SJSA1 (cell line): ENCODE measurements around the gene NEMP1. TPM values are rescaled to one million over a fixed set of nuclear protein-coding genes. Genes with fewer than 3 reads are reported as not detected.
"Not testable (repeated sequence)": the region's sequence is repeated elsewhere in the genome, so short reads cannot be mapped to it uniquely, and the experiment has no call there.

Experiments
- DNase-seq, 2 experiments: peaks; one replicate each; pipeline ENCODE4 v3.0.0-alpha.2; 2015 to 2020; ENCODE audit warnings: low spot score in 2 of 2, low read depth in 1 of 2
- H3K27ac ChIP-seq: fragments of 250-450 bp; sonication (Bioruptor Pico); 2 replicates; pipeline ENCODE4 v1.5.1; 2020; ENCODE audit warnings: mild to moderate bottlenecking, moderate library complexity
- H3K27me3 ChIP-seq: fragments of 250-450 bp; sonication (Bioruptor Pico); replicated peaks from 2 replicates; pipeline ENCODE4 v1.5.1; 2020; ENCODE audit warnings: mild to moderate bottlenecking, moderate library complexity
- H3K36me3 ChIP-seq: fragments of 250-450 bp; sonication (Bioruptor Pico); 2 replicates; pipeline ENCODE4 v1.5.1; 2020; ENCODE audit warnings: mild to moderate bottlenecking
- H3K4me1 ChIP-seq: fragments of 250-450 bp; sonication (Bioruptor Pico); replicated peaks from 2 replicates; pipeline ENCODE4 v1.6.1; 2021; ENCODE audit warnings: mild to moderate bottlenecking
- H3K4me3 ChIP-seq: fragments of 250-450 bp; sonication (Bioruptor Pico); 2 replicates; pipeline ENCODE4 v1.5.1; 2020; ENCODE audit warnings: mild to moderate bottlenecking
- H3K9me3 ChIP-seq: fragments of 250-450 bp; sonication (Bioruptor Pico); replicated peaks from 2 replicates; pipeline ENCODE4 v1.5.1; 2020; ENCODE audit warnings: mild to moderate bottlenecking
- total RNA-seq: library from RNA; depleted of rRNA; stranded (reverse); fragments of >200 nt; shearing (Covaris generic); gene quantifications from 2 replicates; pipeline ENCODE4 v1.2.3, GENCODE V29; 2014

The NEMP1 gene
- total RNA-seq, 1 experiment from 2014 or later, result 40.3 TPM

DNA sequence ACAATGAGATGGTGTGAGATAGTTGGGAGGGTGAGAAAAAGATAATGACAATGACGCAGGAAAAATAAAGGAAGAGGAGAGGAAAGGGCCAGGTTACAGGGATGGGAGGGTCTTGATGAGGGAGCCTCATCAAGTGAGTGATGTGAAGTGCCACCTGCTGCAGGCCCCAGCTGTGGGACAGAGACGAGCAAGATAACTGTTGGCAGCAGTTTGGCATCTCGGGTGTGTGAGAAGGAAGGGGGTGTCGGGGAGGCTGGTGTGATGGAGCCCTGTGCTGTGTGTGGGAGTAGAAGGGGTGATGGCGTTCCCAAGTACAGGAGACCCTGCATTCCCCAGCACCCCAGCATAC lies 50.8 kb downstream of the NEMP1 start:
- Histone ChIP-seq H3K9me3 (no peaks in the 10 kb centered on the region), H3K4me1 (no peaks in the 10 kb centered on the region), H3K4me3 (no peak overlapping the region), H3K27ac (no peak overlapping the region), H3K36me3 (no peaks in the 10 kb centered on the region), H3K27me3 (peaks cover 5% of the 10 kb centered on the region; the same call in 1 of the 2 replicates)
- no peak for DNase-seq

DNA sequence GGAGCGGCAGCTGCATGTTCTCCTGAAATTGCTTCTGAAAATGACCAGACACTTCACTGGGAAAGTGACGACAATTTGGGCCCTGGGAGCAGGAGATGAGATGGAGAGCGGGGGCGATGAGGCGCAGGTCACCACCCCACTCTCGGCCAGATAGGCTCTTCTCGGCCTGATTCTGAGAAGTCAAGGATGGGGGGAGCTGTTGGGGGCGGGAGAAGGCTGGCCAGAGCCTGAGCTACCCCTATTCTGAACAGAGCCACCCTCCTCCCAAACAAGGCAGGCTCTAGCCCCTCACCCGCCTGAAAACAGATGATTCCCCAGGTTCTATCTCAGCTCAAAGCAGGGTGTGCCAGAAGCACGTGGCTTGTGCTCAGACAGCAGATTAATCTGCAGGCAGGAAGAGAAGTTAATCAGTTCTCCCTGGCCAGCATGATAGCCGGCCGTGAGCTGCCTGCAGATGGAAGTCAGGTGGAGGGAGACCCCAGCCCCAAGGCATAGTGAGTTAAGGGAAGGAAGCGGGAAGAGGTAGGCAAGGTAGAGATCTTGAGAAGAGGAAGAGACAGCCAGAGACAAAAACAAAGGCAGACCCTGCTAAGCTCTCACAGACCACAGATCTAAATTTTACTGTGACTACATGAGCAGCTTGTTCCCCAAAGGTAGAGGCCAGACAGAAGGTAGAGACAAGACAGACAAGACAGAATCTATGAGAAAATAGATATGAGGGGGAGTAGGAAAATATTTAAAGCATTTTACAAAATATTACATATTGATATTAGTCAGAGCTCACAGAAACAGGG lies 51.4 kb downstream of the NEMP1 start:
- Histone ChIP-seq H3K9me3 (no peaks in the 10 kb centered on the region), H3K27me3 (peaks cover 4% of the 10 kb centered on the region; the same call in 1 of the 2 replicates), H3K4me1 (no peaks in the 10 kb centered on the region), H3K27ac (no peak overlapping the region), H3K4me3 (no peak overlapping the region), H3K36me3 (no peaks in the 10 kb centered on the region)
- DNase-seq, result no peak

DNA sequence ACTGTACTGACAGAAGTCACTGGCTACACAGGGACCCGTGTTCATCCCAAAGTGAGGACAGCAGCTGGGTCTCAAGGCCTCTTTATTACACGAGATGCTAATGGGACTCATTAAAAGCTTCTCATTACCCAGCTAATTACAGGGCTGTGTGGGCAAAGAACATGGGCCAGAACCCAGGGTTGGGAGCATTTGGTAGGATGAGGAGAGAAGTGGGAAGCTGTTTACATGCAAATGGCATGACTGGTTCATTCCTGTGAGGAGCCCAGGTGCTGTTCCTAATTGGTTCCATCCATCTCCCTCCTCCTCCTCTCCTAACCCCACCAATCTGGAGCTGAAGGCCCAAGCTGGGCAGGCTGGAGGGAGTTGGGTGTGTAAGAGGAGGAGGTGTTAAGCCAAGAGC lies 53.4 kb downstream of the NEMP1 start:
- H3K4me3 ChIP-seq, result no peak overlapping the region
- DNase-seq, result no peak
- no peaks in the 10 kb centered on the region for H3K36me3 ChIP-seq
- H3K4me1 ChIP-seq, result no peaks in the 10 kb centered on the region
- peaks cover 4% of the 10 kb centered on the region; the same call in 1 of the 2 replicates for H3K27me3 ChIP-seq
- no peak overlapping the region for H3K27ac ChIP-seq
- H3K9me3 ChIP-seq, result no peaks in the 10 kb centered on the region

DNA sequence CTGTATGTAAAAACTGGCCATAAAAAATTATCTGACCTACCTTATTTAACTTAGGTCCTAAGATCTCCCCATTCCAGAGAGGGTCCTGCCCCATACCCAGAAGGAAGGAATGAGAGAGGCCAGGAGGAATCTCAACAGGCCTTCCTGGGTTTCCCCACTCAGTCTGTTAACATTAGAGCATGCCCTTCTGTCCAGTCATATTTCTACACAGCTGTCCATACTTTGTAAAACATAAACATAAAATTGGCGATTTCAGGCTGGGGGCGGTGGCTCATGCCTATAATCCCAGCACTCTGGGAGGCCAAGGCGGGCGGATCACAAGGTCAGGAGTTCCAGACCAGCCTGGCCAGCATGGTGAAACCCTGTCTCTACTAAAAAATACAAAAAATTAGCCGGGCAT lies 56.3 kb downstream of the NEMP1 start:
- not testable (repeated sequence) for H3K36me3 ChIP-seq, H3K4me1 ChIP-seq, H3K27ac ChIP-seq, H3K4me3 ChIP-seq, DNase-seq, H3K9me3 ChIP-seq, H3K27me3 ChIP-seq

DNA sequence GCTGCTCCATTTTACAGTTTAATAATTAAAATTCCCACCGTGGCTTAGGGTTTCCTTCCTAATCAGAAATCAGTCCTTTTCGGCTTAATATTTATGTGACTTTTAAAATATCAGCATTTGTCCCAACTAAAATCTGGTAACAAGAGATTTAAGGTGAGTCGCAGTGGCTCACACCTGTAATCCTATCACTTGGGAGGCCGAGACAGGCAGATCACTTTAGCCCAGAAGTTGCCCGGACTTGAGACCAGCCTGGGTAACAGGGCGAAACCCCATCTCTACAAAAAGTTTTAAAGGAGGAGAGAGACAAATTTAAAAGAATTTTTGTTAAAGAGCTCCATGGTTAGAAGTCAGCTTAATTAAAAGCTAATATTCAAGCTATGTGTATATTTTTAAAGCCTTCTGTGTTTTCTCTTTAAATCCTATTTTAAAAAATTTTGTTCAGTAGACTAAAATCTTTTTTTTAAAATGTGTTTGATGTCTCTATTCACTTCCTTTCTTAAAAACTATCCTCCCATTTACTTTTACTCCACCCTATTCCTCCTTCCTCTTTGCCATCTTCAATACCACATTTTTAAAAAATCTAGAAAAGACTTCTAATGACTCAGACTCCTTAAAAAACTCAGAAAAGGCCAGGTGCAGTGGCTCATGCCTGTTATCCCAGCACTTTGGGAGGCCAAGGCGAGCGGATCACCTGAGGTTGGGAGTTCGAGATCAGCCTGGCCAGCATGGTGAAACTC lies 58.4 kb downstream of the NEMP1 start:
- DNase-seq, result no peak
- H3K4me1 ChIP-seq, result no peaks in the 10 kb centered on the region
- 0 out of 2 replicates have a peak, but pooled peaks cover 3% of the 10 kb centered on the region for H3K27me3 ChIP-seq
- H3K9me3 ChIP-seq, result no peaks in the 10 kb centered on the region
- no peaks in the 10 kb centered on the region for H3K36me3 ChIP-seq
- no peak overlapping the region for H3K4me3 ChIP-seq
- no peak overlapping the region for H3K27ac ChIP-seq

DNA sequence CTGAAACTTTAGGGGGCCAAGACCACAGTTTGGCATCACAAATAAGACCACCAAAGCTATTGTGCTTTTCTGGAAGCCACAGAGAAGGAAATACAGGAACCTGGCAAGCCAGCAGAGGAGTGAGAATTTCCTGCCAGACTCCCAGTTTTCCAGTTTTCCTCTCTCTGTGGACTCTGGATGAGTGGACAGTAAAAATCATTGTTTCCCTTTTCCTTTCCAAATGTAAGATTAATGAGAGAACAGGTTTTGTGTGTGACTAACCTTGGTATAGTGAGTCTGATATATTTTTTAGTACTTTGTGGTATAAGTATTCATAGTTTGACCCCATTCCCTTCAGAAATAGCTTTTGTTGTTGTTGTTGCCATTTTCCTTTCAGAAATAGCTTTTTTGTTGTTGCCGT lies 59.7 kb downstream of the NEMP1 start:
- 0 out of 2 replicates have a peak, but pooled peaks cover 6% of the 10 kb centered on the region for H3K27me3 ChIP-seq
- H3K27ac ChIP-seq, result no peak overlapping the region
- H3K4me1 ChIP-seq, result no peaks in the 10 kb centered on the region

DNA sequence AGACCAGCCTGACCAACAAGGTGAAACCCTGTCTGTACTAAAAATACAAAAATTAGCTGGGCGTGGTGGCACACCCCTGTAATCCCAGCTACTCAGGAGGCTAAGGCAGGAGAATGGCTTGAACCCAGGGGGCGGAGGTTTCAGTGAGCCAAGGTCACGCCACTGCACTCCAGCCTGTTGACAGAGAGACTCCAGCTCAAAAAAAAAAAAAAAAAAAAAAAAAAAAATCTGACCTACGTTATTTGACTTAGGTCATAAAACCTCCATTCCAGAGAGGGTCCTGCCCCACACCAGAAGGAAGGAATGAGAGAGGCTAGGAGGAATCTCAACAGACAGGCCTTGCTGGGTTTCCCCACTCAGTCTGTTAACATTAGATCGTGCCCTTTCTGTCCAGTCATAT lies 60.2 kb downstream of the NEMP1 start:
- not testable (repeated sequence) for H3K27me3 ChIP-seq, H3K9me3 ChIP-seq, H3K4me3 ChIP-seq, H3K27ac ChIP-seq, H3K4me1 ChIP-seq, H3K36me3 ChIP-seq, DNase-seq

More for the DNA sequence above, 59.7 kb downstream of the NEMP1 start:
- H3K36me3 ChIP-seq, result no peaks in the 10 kb centered on the region
- no peak overlapping the region for H3K4me3 ChIP-seq
- H3K9me3 ChIP-seq, result no peaks in the 10 kb centered on the region
- no peak for DNase-seq

DNA sequence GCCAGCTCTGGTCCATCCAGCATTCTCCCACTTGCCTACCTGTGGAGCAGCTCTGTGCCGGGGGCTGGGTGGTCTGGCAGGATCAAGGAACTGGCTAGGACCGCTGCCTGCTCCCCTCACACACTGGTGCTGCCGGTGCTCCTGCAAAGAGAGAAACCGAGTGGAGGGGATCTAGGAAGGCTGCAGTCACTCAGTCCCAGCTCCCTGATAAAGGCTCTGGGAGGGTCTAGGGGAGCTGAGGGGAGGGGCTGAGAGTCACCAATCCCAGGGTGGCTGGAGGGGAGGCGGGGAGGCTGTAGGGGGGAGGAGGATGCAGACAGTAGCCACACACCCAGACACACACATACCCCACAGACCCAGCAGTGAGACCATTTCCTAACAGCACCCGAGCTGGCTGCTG lies 62.2 kb downstream of the NEMP1 start, which contains the start of gene TAC3:
Gene TAC3 (minus strand): TSS at position 182 of the 400 bp plus-strand sequence. CDS start 732 bp downstream, outside the sequence.
- no peak for DNase-seq
- 0 out of 2 replicates have a peak, but pooled peaks cover 6% of the 10 kb centered on the region for H3K27me3 ChIP-seq
- no peaks in the 10 kb centered on the region for H3K4me1 ChIP-seq
- no peak within 1 kb of the TSS for H3K27ac ChIP-seq
- H3K4me3 ChIP-seq, result no peak within 1 kb of the TSS
- no peaks in the 10 kb centered on the region for H3K36me3 ChIP-seq
- no peaks in the 10 kb centered on the region for H3K9me3 ChIP-seq

DNA sequence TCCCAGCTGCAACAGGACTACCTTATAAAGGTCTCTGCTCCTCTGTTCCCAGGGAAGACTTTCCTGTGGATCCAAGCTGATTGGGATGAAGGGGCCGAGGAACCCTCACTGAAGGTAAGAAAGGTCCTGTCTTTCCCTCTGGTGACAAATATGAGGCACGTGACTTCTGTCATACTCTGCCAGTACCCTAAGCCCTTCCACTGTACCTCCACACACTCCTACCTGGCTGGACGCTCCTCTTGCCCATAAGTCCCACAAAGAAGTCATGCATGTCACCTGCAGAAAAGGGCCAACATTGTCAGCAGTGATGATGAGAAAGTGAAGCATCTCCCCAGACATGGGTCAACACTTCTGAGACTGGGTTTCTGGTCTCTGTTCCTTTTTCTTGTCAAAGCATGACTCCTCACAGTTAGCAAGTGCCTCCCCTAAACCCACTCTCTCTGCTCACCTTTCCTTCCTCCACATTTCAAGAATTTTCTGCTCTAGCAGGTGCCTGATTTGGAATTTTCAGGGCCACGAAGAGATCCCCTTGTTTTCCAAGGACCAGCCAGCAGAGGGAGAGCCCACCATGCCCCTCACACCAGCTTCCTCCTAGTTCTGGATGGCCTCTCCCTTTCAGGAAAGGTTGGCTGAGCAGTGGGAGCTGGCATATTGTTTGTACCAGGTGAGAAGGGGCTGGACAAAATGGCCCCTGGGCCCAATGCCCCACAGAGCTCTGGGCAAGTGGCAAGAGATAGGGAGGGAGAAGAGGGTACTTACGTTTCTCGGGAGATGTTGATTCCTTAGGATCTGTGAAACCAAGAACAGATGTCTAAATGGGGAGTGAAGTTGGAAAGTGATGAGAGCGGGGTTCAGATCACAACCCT lies 65.8 kb downstream of the NEMP1 start:
- Histone ChIP-seq H3K4me1 (peaks cover 15% of the 10 kb centered on the region), H3K27ac (no peak overlapping the region), H3K4me3 (no peak overlapping the region), H3K27me3 (0 out of 2 replicates have a peak, but pooled peaks cover 6% of the 10 kb centered on the region), H3K9me3 (no peaks in the 10 kb centered on the region), H3K36me3 (no peaks in the 10 kb centered on the region)
- DNase-seq, result no peak

DNA sequence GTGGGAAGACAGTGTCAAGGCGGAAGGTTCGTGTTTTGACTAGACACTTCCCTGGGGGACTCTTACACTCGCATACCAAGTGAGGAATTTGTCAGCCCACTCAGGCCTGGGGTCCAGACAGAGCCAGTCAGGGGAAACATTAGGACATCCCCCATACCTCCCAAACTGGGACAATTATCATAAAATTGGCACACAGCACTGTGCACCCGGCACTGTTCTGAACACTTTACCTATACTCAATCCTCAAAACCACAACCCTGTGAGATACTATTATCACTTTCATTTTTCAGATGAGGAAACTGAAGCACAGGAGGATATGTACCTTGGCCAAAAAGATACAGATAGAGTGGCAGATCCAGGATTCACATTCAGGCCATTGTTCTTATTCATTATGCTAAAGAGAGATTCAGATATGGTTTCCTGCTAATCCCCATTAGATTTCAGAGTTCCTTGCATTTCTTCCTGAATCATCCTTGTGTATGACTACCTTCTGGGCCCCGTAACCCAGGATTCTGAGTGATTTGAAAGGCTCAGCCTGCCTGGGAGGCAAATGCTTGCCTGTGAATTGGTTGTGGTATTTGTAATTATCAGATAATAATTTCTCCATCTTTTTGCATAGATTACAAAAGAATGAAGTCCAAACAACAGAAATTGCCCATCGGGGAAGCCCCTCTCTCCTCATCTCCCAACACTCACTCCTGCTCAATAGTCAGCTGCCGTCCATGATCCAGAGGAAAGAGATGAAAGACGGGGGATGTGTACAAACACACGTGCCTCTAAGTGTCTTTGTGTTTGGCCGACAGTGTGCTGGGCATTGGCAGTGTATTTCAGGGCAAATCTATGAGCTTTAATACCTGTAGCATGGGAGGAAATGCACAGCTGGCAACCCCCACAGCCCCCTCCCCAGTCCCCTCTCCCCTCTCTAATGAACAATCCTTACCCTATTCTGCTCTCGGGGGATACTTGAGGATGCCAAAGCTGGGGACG lies 66.9 kb downstream of the NEMP1 start:
- Histone ChIP-seq H3K9me3 (no peaks in the 10 kb centered on the region), H3K27me3 (0 out of 2 replicates have a peak, but pooled peaks cover 6% of the 10 kb centered on the region), H3K27ac (no peak overlapping the region), H3K4me1 (peaks cover 17% of the 10 kb centered on the region), H3K4me3 (no peak overlapping the region), H3K36me3 (no peaks in the 10 kb centered on the region)
- DNase-seq, result no peak

DNA sequence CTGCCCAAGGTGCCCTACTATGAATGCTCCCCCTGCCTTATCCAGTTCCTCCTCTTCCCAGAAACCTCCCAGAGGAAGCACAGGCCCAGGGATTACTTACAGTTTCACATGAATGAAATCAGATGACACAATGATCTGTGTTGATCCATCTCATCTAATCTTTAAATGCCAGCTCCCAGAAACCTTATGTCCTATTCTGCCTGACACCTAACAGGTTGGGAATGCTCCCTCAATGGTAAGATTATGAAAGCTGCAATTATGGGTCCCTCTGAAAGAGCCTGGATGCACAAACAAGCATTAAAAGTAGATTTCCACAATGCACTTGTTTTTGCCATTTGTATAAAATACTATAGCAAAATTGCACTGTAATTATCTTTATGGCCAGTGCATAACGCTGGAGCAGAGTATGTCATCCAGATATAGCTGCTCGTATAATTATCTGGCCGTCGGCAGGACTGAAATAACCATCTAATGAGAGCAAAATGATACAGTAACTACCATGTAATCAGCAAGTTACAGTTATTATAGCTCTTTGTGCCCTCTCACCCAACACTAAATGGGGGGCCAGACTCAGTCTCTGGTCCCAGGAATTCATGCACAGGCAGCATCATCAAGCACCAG lies 67.9 kb downstream of the NEMP1 start:
- no peak for DNase-seq
- no peaks in the 10 kb centered on the region for H3K36me3 ChIP-seq

DNA sequence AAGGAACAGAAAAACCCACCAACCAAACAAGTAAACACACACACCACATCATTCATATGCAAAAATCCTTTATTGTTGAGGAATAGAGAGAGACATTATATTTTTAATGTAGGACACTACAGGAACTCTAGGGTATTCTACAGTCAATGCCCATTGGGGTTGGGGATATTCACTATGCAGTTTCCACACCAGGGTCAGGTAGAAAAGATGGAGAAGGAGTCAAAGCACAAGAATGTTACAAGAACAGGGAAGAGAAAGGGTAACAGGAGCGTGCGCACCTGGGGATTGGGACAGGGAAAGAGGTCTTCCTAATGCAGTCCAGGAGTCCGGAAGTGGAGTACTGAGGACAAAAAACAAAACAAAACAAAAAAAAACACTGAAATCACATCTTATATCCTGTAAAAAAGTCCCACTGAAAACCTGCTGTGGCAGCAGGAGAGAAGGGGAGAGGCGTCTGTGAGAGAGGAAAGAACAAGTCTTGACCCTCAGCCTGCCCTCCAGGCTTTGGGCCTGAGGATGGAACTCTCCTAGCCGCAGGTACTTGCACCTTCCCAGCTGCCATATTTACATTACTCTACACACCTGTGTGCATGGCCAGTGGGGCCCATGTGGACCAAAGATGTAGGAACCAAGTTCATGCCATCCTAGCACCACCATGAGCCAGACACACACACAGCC lies 68.5 kb downstream of the NEMP1 start:
- Histone ChIP-seq H3K4me1 (peaks cover 23% of the 10 kb centered on the region), H3K4me3 (no peak overlapping the region), H3K36me3 (no peaks in the 10 kb centered on the region), H3K27me3 (0 out of 2 replicates have a peak, but pooled peaks cover 2% of the 10 kb centered on the region), H3K9me3 (no peaks in the 10 kb centered on the region), H3K27ac (no peak overlapping the region)
- DNase-seq, result no peak

More for the DNA sequence above, 67.9 kb downstream of the NEMP1 start:
- peaks cover 19% of the 10 kb centered on the region for H3K4me1 ChIP-seq
- no peak overlapping the region for H3K4me3 ChIP-seq
- no peak overlapping the region for H3K27ac ChIP-seq
- no peaks in the 10 kb centered on the region for H3K9me3 ChIP-seq
- 0 out of 2 replicates have a peak, but pooled peaks cover 6% of the 10 kb centered on the region for H3K27me3 ChIP-seq
